ENCODE data around the gene ZMYND15. TPM values are rescaled to one million over a fixed set of nuclear protein-coding genes. Genes with fewer than 3 reads are reported as not detected.
A peak's percentile ranks its signal among the peaks of the same experiment; 100 is the strongest.

ZMYND15 gene
- total and polyA plus RNA-seq, 8 donors = 0.39 to 3.2 (median 1.2) TPM

GRCh38 chr17:4706121-4706520 lies 33.5 kb upstream of the ZMYND15 start:
- TF ChIP-seq, protein P1, sequence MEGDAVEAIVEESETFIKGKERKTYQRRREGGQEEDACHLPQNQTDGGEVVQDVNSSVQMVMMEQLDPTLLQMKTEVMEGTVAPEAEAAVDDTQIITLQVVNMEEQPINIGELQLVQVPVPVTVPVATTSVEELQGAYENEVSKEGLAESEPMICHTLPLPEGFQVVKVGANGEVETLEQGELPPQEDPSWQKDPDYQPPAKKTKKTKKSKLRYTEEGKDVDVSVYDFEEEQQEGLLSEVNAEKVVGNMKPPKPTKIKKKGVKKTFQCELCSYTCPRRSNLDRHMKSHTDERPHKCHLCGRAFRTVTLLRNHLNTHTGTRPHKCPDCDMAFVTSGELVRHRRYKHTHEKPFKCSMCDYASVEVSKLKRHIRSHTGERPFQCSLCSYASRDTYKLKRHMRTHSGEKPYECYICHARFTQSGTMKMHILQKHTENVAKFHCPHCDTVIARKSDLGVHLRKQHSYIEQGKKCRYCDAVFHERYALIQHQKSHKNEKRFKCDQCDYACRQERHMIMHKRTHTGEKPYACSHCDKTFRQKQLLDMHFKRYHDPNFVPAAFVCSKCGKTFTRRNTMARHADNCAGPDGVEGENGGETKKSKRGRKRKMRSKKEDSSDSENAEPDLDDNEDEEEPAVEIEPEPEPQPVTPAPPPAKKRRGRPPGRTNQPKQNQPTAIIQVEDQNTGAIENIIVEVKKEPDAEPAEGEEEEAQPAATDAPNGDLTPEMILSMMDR (IDR thresholded peaks at IDR 0.05) = no peak
- no peaks in the 10 kb centered on the region for H3K36me3 ChIP-seq
- ATAC-seq = no peak
- H3K27me3 ChIP-seq = no peaks in the 10 kb centered on the region
- no peaks in the 10 kb centered on the region for H3K9me3 ChIP-seq
- no peak for DNase-seq
- FAIRE-seq = no peak
- H3K4me1 ChIP-seq = peaks cover 0 to 6% (median 0%) of the 10 kb centered on the region in 3 donors
- intact Hi-C loops (cut with DNase I) = no loop called here
- no peak overlapping the region for H3K4me3 ChIP-seq
- WGBS, 2 donors = 86 to 92% methylated on average over 7 of the region's 7 CpGs
- no peak overlapping the region for H3K27ac ChIP-seq

DNA sequence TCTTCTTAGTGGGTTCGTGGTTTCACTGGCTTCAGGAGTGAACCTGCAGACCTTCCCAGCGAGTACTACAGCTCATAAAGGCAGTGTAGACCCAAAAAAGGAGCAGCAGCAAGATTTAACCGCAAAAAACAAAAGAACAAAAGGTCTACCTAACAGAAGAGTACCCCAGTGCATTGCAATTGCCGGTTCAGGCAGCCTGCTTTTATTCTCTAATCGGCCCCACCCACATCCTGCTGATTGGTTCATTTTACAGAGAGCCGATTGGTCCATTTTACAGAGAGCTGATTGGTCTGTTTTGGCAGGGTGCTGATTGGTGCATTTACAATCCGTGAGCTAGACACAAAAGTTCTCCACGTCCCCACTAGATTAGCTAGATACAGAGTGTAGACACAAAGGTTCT lies 31.2 kb upstream of the ZMYND15 start:
- no peaks in the 10 kb centered on the region for H3K27me3 ChIP-seq
- no peaks in the 10 kb centered on the region for H3K9me3 ChIP-seq
- peaks cover 0 to 6% (median 0%) of the 10 kb centered on the region in 3 donors for H3K4me1 ChIP-seq
- H3K36me3 ChIP-seq = no peaks in the 10 kb centered on the region
- 70 to 78% methylated on average over 8 of the region's 8 CpGs for WGBS, 2 donors
- no peak for DNase-seq
- intact Hi-C loops (cut with DNase I) = no loop called here
- no peak overlapping the region for H3K4me3 ChIP-seq
- FAIRE-seq = no peak
- no peak for ATAC-seq
- H3K27ac ChIP-seq = no peak overlapping the region
- TF ChIP-seq, protein P1 (IDR thresholded peaks at IDR 0.05) = no peak

- no peak for FAIRE-seq
- intact Hi-C loops (cut with DNase I) = loop anchor here in 1 of 3 donors (10.0 kb wide), 1 partner anchor 185 kb away; the partner anchor contains the start of gene C17orf107
- H3K36me3 ChIP-seq = no peaks in the 10 kb centered on the region
- peak within 1 kb of the TSS; percentile 47 to 85 (median 72) for H3K27ac ChIP-seq
- TF ChIP-seq, protein P1 (IDR thresholded peaks at IDR 0.05) = peak; percentile 22 to 49 (median 38)
- DNase-seq = peak; percentile 97 to 99 (median 98)
- no peaks in the 10 kb centered on the region for H3K9me3 ChIP-seq
- H3K27me3 ChIP-seq = no peaks in the 10 kb centered on the region
- peaks cover 0 to 6% (median 0%) of the 10 kb centered on the region in 3 donors for H3K4me1 ChIP-seq
- WGBS, 2 donors = 0 to 1% methylated on average over 42 to 67 of the region's 67 CpGs
- ATAC-seq = peak; percentile 85 to 92 (median 90)
- peak within 1 kb of the TSS; percentile 11 to 70 (median 44) for H3K4me3 ChIP-seq
Observed at GRCh38 chr17:4709794-4710692, 29.6 kb upstream of the ZMYND15 start, which contains the start of gene ARRB2. Gene ARRB2, plus strand, starts transcription at chr17:4710632. Its CDS starts 90 bp downstream, at chr17:4710722.

DNA sequence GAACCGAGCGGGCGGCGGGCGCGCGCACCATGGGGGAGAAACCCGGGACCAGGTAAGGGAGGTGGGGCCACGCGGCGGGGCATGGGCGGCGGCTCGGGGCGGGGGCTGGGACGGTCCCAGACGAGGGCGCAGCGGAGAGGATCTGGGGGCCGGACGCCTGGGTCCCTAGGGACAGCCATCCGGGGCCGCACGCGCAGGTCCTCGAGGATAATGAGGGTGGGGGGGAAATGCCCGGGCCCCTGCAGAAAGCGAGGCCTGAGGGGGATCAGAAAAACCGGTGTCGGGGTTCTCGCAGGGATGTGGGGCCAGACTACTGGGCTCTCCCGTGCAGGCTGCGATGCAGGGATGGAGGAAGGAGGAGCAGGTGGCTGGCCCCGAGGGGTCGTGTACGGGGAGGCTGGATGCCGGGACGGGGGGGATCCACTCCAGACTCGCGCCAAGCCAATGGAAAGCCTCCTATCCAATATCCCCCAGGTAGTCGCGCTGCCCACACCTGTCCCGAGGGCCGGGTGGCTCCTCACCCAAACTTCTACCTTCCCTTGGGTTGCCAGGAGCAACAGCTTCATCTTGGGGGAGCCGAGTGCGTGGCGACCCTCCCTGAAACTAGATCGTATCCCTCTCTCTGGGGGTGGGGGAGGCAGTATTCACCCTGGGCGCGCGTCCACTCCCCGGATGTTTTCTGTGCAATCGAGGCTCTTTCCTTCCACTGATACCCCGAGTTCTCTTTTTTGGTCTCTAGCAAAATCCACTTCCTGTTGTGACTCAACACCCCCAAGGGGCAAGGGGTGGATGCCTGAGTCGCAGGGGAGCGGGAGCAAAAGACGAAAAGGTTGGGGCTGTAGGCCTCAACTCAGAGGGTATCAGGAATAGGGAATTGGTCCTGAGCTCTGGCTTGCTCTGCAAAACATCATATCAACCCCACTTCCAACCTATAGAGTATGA lies 28.7 kb upstream of the ZMYND15 start:
- WGBS, 2 donors = 16 to 30% methylated on average over 33 to 57 of the region's 57 CpGs
- intact Hi-C loops (cut with DNase I) = loop anchor here in 1 of 3 donors (10.0 kb wide), 1 partner anchor 184 kb away; the partner anchor contains the start of gene C17orf107
- H3K4me1 ChIP-seq = peaks cover 0 to 6% (median 0%) of the 10 kb centered on the region in 3 donors

More for the DNA sequence above, 28.7 kb upstream of the ZMYND15 start:
- TF ChIP-seq, protein P1 (IDR thresholded peaks at IDR 0.05) = no peak
- Histone ChIP-seq H3K9me3 (no peaks in the 10 kb centered on the region), H3K27me3 (no peaks in the 10 kb centered on the region), H3K36me3 (no peaks in the 10 kb centered on the region), H3K4me3 (peak overlapping the region; percentile 11 to 70 (median 44)), H3K27ac (peak overlapping the region; percentile 47 to 85 (median 72))
- FAIRE-seq (no peak), DNase-seq (peak in 1 of 6 donors; percentile 84), ATAC-seq (peak; percentile 0 to 4 (median 2))
